Activated CD4-positive, alpha-beta T cell treated with anti-CD3 and anti-CD28 coated beads for 4 hours (primary cell): ENCODE results near the gene RB1.
"Not testable (repeated sequence)": the region's sequence is repeated elsewhere in the genome, so short reads cannot be mapped to it uniquely, and the experiment has no call there.

Source experiments
- DNase-seq, 2 donors: peaks; one replicate each; pipeline ENCODE4 v3.0.0-alpha.2; 2020

RB1 gene

DNA sequence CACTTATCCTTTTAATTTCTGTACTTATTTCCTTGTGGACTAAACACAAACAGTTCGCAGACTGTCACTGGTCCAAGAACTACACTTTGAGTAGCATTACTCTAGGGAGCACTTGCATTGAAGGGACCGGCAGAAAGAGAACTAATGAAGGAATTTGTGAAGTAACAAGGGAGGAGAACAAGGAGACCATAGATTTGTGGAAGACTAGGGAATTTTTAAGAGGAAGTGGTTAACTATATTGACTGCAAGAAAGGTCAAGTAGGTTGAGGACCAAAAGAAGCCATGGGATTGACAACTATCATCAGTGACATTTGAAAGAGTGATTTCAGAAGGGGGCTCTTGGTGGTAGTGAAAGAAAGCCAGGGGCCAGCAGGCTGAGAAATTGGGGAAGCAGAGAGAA lies 4.0 kb upstream of the RB1 start:
- no peak for DNase-seq

GRCh38 chr13:48302871-48303358 lies 636 bp upstream of the RB1 start:
- DNase-seq, result no peak

DNA sequence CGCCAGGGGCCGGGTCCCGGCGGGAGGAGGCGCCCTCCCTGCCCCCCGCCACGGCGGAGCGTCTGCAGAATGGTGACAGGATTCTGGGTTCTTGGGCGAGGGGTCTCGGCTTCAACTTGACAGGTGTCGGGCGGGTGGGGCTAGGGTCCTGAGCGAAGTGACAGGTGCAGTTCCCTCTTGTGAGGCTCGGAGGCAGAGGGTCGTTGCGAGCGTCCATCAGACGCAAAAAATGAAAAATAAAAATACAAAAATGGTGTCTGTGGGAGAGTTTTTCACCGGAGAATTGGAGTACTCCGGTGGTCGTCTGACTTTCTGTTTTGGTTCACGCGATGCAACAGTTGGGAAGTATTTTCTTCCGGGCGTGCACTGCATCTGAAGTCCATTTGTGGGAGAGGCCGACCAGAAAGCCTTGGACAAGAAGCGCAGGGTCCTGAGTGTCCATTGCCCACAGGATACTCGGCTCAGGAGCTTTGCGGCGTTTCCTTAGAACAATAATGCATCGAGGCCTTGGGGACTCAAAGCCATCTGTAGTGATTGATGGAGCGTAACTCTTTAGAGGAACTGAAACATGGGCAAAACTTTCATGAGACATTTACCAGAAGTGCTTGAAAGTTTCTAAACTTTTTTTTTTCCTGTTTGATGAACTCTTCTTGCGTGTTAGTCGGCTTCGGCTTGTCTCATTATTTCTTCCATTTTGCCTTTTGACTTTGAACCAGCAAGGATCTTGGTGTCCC lies 759 bp downstream of the RB1 start:
- DNase-seq, result no peak

DNA sequence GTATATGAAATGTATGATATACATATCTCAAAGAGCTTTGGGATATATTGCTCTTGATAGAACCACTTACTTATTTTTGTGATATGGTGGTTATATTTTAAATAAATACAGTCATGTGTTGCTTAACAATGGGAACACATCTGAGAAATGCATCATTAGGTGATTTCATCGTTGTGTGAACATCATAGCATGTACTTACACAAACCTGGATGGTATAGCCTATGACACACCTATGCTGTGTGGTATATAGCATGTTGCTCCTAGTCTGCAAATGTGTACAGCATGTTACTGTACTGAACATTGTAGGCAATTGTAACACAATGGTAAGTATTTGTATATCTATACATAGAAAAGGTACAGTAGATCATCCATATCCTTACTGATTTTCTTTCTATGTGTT lies 7.7 kb downstream of the RB1 start:
- DNase-seq, result no peak

DNA sequence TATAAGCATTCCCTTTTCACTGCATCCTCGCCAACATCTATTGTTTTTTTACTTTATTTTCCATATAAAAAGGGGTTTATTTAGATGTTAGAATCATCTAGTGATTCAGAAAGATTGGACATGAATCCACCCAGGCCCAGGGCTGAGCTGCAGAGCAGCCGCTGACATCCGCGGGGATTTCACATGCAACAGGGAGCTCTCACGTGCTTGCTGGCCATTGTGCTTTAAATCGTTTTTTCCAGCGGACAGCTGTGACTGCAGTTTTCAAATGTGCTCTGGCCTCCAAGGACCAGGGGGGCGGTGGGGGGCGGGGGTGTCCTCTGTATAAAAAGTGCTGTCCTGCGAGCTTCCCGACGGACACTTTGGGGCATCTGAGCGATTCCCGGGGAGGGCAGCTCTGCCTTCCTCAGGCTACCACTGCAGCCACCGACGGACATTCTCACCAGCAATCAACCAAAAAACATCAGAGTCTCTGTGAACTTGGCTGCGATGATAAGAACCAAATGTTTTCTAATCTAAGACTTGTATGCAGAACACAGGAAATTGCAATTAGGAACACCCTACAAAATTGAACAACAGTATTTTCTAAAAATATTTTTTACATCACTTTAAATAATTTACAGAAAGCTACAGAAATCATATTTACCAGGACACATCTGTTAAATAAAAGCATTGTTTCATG lies 12.6 kb downstream of the RB1 start:
- no peak for DNase-seq

GRCh38 chr13:48316826-48317510 lies 13.4 kb downstream of the RB1 start:
- no peak for DNase-seq

DNA sequence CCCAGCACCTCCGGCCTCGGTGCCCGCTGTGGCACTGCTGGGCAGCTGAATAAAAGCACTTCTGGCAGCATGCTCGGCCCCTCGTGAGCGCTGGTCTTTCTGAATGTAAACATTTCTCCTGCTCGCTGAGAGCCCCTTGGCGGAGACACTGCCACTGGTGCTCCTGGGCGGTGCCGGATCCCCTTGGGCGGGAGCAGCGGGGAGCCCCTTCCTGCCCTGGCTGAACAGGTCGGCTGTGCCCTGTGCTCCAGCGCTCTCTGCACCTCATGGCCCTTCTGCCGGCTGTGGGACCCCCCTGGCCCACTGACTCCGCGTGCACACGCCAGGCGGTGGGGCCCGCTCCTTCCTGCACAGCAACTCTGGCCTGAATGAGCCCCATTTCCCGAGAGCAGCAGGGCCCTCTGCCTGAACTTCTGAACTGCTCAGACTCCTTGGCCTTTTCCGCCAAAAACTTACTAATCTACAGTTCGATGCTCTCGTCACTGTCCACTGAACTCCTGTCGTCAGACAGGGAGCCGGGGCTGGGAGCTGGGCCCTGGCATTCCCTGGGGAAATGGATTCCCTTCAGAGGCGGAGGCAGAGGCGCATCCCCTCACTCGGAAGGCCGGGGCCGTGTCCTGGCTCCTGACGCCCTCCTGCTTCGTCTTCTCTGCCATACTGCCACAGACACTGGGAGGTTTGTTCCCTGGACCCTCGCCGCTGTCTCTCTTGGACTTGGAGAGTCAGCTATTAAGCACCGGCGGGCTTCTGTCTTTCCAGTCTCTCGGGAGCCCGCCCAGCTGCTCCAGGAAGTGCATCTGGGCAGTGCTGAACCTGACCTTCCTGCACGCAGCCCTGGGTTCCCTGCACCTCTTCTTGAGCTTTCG lies 14.2 kb downstream of the RB1 start:
- DNase-seq, result no peak

DNA sequence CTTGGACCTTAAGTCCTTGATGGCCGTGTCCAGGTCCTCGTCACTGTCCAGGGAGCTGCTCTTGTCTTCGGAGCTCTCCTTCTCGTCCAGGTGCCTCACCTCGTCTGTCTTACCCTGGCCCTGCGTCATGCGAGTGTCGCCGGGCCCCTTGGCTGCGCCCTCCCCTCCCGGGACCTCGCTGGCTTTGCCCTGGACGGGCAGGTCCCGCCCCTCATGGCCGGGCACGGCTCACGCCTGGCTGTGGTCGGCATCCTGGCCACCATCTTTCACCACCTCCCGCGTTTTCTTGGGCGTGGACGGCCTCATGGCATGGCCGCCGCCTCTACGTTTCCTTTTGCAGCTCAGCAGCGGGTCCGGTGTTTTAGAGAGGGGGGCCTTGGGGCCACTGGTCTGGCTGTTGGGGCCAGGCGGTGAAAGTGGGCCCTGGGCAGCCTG lies 14.8 kb downstream of the RB1 start:
- DNase-seq, result no peak

- peak in 1 of 2 donors; percentile 14 for DNase-seq
Measured at GRCh38 chr13:48318821-48319511, 15.4 kb downstream of the RB1 start.

DNA sequence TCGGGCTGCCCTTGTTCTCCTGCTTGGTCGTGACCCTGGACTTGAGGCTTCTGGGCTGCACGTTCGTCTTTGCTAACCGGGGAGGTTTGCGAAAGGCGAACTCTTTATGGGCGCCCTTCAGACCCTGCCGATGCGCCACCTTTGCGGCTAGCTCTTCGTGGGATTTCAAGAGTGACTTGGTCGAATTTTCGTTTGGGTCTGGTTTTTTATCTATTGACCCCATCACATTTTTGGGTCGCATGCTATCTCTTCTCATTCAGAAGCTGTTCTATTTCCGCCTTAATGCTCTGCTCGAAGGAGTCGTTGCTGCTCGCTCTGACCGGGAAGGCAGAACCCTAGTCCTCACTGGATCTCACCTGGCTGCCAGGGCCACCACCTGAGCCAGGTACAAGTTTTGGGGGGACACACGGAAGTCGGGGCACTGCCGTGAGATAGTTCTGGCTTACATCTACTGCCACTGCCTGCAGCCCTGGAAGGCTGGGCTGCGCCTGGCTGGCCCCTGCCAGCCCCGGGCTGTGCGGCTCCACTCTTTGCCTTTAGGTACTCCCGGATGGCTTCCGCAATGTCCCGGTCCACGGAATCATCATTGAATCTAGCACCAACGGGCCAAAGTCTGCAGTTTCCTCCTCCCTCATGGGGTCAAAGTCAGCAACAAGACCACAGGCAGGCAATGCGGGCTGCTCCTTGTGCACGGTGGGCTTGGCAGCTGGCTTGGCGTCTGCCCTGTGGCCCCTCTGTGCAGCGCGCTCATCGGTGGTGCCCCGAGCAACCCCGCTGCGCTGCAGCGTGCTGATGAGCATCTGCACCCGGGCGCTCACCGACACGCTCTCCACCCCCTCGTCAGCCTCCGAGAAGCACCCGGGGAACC lies 16.2 kb downstream of the RB1 start:
- DNase-seq, result peak in 1 of 2 donors; percentile 6

DNA sequence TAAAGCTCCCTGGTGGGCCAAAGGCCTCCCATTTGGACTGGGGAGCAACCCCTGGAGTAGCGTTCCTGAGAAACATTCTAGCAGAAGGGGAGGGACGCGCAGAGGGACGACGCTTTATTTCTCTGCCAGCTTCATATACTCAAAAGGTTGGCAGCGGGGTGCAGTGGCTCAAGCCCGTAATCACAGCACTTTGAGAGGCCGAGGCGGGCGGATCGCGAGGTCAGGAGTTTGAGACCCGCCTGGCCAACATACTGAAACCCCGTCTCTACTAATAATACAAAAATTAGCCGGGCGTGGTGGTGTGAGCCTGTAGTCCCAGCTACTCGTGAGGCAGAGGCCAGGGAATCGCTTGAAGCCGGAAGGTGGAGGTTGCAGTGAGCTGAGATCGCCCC lies 16.8 kb downstream of the RB1 start:
- no peak for DNase-seq

GRCh38 chr13:48320891-48321510 lies 17.4 kb downstream of the RB1 start:
- no peak for DNase-seq

DNA sequence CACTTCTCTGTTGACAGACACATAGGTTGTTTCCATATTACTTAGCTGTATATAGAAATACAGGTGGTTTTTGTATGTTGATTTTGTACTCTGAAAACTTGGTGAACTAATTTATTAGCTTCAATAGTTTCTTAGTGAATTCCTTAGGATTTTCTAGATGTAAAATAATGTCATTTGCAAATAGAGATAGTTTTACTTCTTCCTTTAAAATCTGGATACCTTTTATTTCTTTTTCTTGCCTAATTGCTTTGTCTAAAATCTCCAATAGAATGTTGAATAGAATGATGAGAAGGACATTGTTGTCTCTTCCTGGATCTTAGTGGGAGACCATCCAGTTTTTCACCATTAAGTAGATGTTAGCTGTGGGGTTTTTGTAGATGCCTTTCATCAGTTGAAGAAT lies 18.7 kb downstream of the RB1 start:
- DNase-seq, result no peak

DNA sequence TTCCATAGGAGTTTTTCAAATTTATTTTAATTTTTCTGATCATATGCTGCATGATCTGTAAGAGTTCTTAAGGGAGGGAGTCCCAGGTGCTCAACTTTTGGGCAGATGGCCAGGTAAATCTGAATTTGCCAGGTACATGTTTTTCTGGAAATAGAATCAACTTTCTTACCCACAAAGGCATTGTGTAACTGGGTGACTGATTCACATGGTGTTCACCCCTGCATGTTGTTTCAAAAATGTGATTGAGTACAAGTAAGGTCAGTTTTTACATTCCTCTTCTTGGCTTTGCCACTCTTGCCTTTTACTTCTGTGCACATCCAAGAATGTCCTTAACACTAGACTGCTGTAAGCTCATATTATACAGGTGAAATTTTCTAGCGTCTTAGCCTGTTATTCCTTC lies 30.4 kb downstream of the RB1 start:
- DNase-seq, result no peak

GRCh38 chr13:48334534-48335127 lies 31.1 kb downstream of the RB1 start:
- DNase-seq, result no peak

GRCh38 chr13:48339198-48339597 lies 35.6 kb downstream of the RB1 start:
- DNase-seq, result not testable (repeated sequence)

GRCh38 chr13:48344264-48344663 lies 40.7 kb downstream of the RB1 start:
- DNase-seq, result no peak

- DNase-seq, result no peak
Measured at GRCh38 chr13:48346583-48346982, 43.0 kb downstream of the RB1 start.

DNA sequence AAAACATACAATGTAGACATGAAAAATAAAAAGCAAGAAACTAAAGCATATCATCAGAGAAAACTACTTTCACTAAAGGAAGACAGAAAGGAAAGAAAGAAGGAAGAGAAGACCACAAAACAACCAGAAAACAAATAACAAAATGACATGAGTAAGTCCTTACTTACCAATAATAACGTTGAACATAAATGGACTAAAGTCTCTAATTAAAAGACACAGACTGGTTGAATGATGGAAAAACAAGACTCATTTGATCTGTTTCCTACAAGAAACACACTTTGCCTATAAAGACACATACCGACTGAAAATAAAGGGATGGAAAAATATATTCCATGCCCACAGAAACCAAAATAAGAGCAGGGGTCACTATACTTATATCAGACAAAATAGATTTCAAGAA lies 46.0 kb downstream of the RB1 start:
- DNase-seq, result no peak

- no peak for DNase-seq
Measured at GRCh38 chr13:48353590-48353989, 50.0 kb downstream of the RB1 start.
